ENCODE data around the gene STX8.

STX8 gene

DNA sequence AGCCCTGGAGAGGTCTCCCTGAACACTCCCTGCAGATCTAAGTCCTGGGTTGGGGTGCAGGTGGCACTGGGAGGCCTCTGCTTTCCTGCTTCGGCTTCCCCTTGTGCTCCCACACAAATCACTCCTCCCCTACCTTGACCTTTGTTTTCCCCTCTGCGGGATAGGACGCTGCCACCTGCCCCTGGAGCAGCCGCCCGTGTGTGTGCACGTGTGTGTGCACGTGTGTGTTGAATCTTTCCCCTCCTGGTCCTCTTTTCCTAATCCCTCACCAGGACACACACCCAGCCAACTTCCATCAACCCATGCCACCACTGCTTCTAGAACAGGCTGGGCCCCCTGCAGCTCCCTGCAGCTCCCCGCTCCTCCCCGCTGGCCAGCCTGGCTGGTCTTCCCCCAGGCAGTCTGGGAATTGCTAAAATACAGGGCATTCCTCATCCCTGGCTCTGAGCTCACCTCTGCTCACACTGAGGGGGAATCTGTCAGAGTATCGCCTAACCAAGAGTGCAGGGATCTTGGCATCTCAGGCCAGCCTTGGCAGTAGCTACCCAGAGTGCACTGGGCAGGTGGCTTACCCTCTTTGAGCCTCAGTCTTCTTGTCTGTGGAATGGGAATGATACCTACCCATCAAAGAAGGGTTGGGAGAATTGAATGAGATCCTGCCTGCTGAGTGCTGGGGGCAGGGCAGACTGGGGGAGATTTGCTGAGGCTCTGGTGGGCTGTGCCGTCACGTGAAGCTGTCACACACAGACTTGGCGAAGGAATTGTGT lies 355.8 kb downstream of the STX8 start:
- Mint-ChIP-seq H3K27me3 (peaks cover 6% of the 10 kb centered on the region), H3K27ac (no peak overlapping the region), H3K9me3 (peaks cover 20% of the 10 kb centered on the region), H3K4me1 (ENCODE audit: low read depth) (no peaks in the 10 kb centered on the region), H3K36me3 (ENCODE audit: low read depth) (peaks cover 7% of the 10 kb centered on the region), H3K4me3 (no peak overlapping the region)
- DNase-seq: no peak

DNA sequence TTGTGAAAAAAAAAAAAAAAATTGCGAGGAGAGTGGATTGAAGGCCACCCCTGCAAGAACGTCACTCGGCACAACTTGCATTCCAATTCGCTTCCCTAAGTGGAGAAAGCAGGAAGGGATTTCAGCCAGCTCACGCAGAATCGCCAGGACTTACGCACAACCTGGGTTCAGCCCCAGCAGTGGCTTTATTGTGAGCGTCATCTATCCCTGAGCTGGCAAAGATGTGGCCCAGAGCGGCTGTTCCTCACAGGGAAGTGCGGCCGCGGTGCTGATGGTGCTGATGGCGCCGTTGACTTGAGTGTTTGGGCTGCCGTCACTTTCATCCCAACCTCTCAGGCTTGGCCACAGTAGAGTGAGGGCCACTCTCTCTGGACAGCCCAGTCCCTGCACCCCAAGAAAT lies 356.7 kb downstream of the STX8 start:
- Mint-ChIP-seq H3K4me3 (no peak overlapping the region), H3K27ac (no peak overlapping the region)

DNA sequence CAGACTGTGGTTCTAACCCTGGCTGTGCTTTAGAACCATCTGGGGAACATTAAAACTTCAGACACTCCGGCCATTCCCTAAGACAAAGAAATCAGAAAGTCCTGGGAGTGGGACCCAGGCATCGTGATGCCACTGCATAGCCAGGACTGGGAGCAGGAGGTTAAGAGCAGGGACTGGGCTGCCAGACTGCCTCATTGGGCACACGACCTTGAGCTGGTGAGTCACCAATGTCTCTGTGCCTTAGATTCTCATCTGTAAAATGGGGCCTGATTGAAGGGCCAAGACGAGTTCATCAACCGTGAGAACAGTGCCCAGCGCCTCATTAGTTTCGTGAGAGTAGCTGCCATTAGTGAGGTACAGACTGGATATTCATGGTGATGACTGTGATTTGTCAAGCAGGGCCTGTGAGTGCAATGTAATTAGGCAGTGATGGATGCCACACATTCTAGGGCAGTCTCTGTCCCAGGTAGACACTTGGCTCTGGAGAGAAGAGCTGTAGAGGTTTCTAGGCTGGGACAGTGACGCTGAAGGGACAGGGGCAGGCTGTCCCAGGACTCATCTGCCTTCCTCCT lies 357.5 kb downstream of the STX8 start:
- Mint-ChIP-seq H3K27me3 (peaks cover 6% of the 10 kb centered on the region), H3K9me3 (peaks cover 20% of the 10 kb centered on the region), H3K27ac (no peak overlapping the region), H3K4me1 (ENCODE audit: low read depth) (no peaks in the 10 kb centered on the region), H3K36me3 (ENCODE audit: low read depth) (peaks cover 7% of the 10 kb centered on the region), H3K4me3 (no peak overlapping the region)
- no peak for DNase-seq

More for the DNA sequence above, 356.7 kb downstream of the STX8 start:
- H3K4me1 Mint-ChIP-seq (ENCODE audit: low read depth): no peaks in the 10 kb centered on the region
- peaks cover 7% of the 10 kb centered on the region for H3K36me3 Mint-ChIP-seq (ENCODE audit: low read depth)
- peaks cover 20% of the 10 kb centered on the region for H3K9me3 Mint-ChIP-seq
- H3K27me3 Mint-ChIP-seq: peaks cover 6% of the 10 kb centered on the region
- DNase-seq: no peak

- Mint-ChIP-seq H3K4me1 (ENCODE audit: low read depth) (no peaks in the 10 kb centered on the region), H3K27ac (no peak overlapping the region), H3K36me3 (ENCODE audit: low read depth) (peaks cover 7% of the 10 kb centered on the region), H3K4me3 (no peak overlapping the region), H3K9me3 (peaks cover 20% of the 10 kb centered on the region), H3K27me3 (peaks cover 6% of the 10 kb centered on the region)
- no peak for DNase-seq
Measured at GRCh38 chr17:9217151-9218056, 358.2 kb downstream of the STX8 start.

GRCh38 chr17:9215465-9215864 lies 360.2 kb downstream of the STX8 start:
- Mint-ChIP-seq H3K4me1 (ENCODE audit: low read depth) (no peaks in the 10 kb centered on the region), H3K9me3 (peaks cover 20% of the 10 kb centered on the region), H3K27ac (no peak overlapping the region), H3K4me3 (no peak overlapping the region), H3K36me3 (ENCODE audit: low read depth) (peaks cover 7% of the 10 kb centered on the region), H3K27me3 (peaks cover 6% of the 10 kb centered on the region)
- DNase-seq: no peak

- Mint-ChIP-seq H3K27ac (no peak overlapping the region), H3K9me3 (peaks cover 20% of the 10 kb centered on the region), H3K36me3 (ENCODE audit: low read depth) (peaks cover 7% of the 10 kb centered on the region), H3K4me1 (ENCODE audit: low read depth) (no peaks in the 10 kb centered on the region), H3K27me3 (peaks cover 4% of the 10 kb centered on the region), H3K4me3 (no peak overlapping the region)
- DNase-seq: no peak
Measured at GRCh38 chr17:9213303-9213640, 362.3 kb downstream of the STX8 start.

GRCh38 chr17:9212376-9213302 lies 363.0 kb downstream of the STX8 start:
- no peak overlapping the region for H3K27ac Mint-ChIP-seq
- H3K4me1 Mint-ChIP-seq (ENCODE audit: low read depth): no peaks in the 10 kb centered on the region
- no peak overlapping the region for H3K4me3 Mint-ChIP-seq
- peaks cover 7% of the 10 kb centered on the region for H3K36me3 Mint-ChIP-seq (ENCODE audit: low read depth)
- no peak for DNase-seq
- H3K27me3 Mint-ChIP-seq: no peaks in the 10 kb centered on the region
- H3K9me3 Mint-ChIP-seq: peaks cover 20% of the 10 kb centered on the region

- no peak for DNase-seq
- Mint-ChIP-seq H3K27me3 (no peaks in the 10 kb centered on the region), H3K4me1 (ENCODE audit: low read depth) (no peaks in the 10 kb centered on the region), H3K9me3 (peaks cover 12% of the 10 kb centered on the region), H3K27ac (no peak overlapping the region), H3K36me3 (ENCODE audit: low read depth) (peaks cover 7% of the 10 kb centered on the region), H3K4me3 (no peak overlapping the region)
Measured at GRCh38 chr17:9211133-9211765, 364.4 kb downstream of the STX8 start.

DNA sequence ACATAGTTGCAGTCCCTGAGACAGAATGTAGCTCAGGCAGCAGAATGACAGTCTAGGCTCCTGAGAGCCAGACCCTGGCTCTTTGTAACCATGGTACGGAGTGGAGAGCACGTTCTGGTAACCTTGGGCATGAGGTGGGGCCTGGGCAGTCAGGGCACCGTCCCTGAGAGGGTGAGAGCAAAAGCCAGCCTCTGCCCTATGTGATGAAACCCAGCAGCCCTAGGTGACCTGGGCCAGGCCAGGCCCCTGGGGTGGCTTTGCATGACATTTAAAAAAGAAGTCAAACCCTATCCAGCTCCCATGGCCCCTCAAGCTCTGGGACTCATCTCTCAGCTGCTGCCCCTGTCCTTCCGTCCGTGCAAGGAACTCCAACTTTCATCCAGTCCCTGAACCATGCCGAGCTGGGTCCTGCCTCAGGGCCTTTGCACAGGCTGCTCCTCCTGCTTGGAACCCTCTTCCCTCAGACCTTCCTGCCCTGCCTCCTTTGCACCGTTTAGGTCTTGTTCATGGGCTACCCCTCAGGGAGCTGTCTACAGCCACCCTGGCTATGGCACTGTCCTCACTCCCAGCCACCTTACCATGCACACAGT lies 365.7 kb downstream of the STX8 start:
- H3K9me3 Mint-ChIP-seq: no peaks in the 10 kb centered on the region
- H3K27me3 Mint-ChIP-seq: peaks cover 7% of the 10 kb centered on the region
- DNase-seq: no peak
- no peak overlapping the region for H3K27ac Mint-ChIP-seq
- no peak overlapping the region for H3K4me3 Mint-ChIP-seq
- no peaks in the 10 kb centered on the region for H3K36me3 Mint-ChIP-seq (ENCODE audit: low read depth)
- H3K4me1 Mint-ChIP-seq (ENCODE audit: low read depth): no peaks in the 10 kb centered on the region

GRCh38 chr17:9209347-9209746 lies 366.3 kb downstream of the STX8 start:
- DNase-seq: no peak
- no peak overlapping the region for H3K27ac Mint-ChIP-seq
- H3K36me3 Mint-ChIP-seq (ENCODE audit: low read depth): no peaks in the 10 kb centered on the region

DNA sequence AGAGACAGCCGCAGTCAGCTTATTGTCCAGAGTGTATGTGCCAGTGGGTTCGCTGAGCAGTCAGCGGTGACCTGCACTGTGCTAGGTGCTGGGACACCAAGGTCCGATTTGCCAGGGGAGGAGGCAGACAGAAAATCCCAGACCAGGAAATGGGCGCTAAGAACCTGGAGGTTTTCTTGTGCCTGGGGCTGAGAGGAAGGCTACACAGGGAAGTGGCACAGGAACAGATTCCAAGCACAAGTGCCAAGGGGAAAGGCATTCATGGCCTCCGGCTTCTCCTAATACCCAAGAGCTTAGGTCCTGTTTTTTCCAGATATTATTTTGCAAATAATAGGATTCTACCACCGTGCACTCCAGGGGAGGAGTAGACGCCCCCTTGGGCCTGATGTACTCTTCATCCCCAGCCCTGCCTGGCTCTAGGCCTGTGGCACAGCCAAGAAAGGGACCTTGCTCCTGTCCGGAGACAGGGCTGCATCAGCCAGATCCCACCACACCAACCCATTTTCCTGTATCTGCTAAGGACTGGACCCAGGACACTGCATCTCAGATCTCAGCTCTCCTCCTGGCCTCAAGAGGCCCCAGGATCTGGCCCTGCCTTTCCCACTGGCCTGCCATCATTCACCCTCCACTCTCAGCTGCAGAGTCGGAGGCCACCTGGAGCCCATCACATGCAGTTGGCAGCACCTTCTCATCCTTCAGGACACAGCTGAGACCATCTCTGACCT lies 367.1 kb downstream of the STX8 start:
- DNase-seq: no peak
- Mint-ChIP-seq H3K27me3 (peaks cover 12% of the 10 kb centered on the region), H3K36me3 (ENCODE audit: low read depth) (no peaks in the 10 kb centered on the region), H3K9me3 (no peaks in the 10 kb centered on the region), H3K4me3 (no peak overlapping the region), H3K4me1 (ENCODE audit: low read depth) (no peaks in the 10 kb centered on the region), H3K27ac (no peak overlapping the region)

More at GRCh38 chr17:9209347-9209746, 366.3 kb downstream of the STX8 start:
- Mint-ChIP-seq H3K4me1 (ENCODE audit: low read depth) (no peaks in the 10 kb centered on the region), H3K27me3 (peaks cover 9% of the 10 kb centered on the region), H3K4me3 (no peak overlapping the region), H3K9me3 (no peaks in the 10 kb centered on the region)

DNA sequence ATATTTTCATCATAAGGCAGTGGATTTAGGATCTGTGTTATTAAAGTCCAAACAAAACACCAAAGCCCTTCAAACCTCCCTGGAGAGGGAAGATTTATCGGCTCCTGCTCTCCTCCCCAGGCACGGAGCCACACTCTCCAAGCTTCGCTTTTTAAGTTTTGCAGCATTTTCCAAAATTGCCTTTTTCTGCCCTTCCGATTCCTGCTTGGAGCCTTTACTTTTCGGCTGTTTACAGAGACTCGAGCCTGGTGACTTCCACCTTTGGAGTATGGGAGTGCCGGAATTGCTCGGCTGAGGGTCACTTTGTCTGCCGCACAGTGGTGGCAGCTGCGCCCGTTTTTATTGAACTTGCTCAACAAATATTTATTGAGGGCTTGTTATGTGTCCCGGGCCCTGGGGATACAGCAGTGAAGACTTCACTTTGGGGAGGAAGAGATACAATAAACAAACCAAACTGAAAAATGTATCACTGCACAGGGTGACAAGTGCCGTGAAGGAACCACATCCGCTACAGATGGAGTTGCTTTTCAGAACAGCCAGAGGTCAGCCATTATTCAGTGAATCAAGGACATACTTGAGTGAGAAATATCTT lies 368.8 kb downstream of the STX8 start:
- H3K4me3 Mint-ChIP-seq: no peak overlapping the region

DNA sequence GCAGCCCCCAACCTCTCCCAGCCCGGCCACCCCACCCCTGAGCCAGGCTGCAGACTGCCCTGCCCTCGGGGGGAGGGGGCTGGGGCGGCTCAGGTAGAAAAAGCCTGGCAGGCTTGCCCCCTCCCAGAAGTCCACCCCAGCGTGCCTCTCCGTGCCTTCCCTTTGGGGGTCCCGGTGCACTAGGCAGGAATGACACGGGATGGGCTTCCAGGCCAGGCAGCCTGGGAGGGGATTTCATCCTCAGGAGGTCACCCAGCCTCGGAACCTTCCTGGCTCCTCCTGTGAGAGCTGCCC lies 369.3 kb downstream of the STX8 start:
- no peaks in the 10 kb centered on the region for H3K9me3 Mint-ChIP-seq
- H3K4me1 Mint-ChIP-seq (ENCODE audit: low read depth): no peaks in the 10 kb centered on the region
- peaks cover 14% of the 10 kb centered on the region for H3K27me3 Mint-ChIP-seq
- no peak overlapping the region for H3K27ac Mint-ChIP-seq
- H3K4me3 Mint-ChIP-seq: no peak overlapping the region
- no peaks in the 10 kb centered on the region for H3K36me3 Mint-ChIP-seq (ENCODE audit: low read depth)
- DNase-seq: no peak

More for the DNA sequence above, 368.8 kb downstream of the STX8 start:
- Mint-ChIP-seq H3K36me3 (ENCODE audit: low read depth) (no peaks in the 10 kb centered on the region), H3K27ac (no peak overlapping the region), H3K9me3 (no peaks in the 10 kb centered on the region), H3K4me1 (ENCODE audit: low read depth) (no peaks in the 10 kb centered on the region), H3K27me3 (peaks cover 12% of the 10 kb centered on the region)
- no peak for DNase-seq

Measured in activated T-cell treated with anti-CD3 and anti-CD28 coated beads, Interleukin-2, amount 50 U/mL, for 24 hours (primary cell).